Measurements from ENCODE around the gene MARK2.
A peak's percentile ranks its signal among the peaks of the same experiment; 100 is the strongest.

Gene MARK2

DNA sequence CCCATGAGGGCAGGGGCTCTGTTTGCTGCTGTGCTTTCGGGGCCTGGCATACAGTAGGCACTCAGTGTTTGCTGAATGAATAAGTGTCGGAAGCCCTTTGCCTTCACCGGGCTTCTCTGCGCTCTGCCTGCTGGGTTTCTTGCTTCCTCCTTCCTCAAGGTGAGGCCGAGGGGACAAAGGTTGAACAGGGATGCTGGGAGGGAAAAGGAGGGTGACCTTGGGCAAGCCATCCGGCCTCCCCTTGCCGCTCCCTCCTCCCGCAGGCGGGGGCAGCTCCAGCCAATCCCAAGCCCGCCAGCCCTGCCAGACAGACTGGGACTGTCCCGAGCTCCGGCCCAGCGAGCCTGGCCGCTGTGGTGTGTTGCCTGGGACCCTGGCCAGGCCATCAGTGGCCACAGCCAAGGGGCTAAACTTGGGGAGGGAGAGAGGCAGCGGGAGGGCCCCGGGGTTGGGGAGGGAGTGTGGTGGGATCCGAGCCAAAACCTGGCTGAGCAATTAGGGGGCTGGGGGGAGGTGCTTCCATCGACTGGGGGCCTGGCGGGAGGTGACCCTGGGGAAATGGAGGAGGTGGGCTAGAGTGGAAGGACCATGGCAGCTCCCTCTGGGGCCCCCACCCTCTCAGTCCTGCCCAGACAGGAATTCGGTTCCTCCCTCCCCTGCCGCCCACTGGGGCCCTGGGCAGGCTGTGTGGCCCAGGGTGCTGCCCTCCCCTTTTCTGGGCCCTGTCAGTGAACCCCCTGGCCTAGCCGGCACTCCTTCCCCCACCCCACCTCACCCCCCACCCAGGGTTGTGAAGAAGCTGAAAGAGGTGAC lies 81.4 kb downstream of the MARK2 start:
- H3K36me3 ChIP-seq, result no peaks in the 10 kb centered on the region
- intact Hi-C loops (cut with DNase I; ENCODE audit: low total_unique reads), result no loop called here
- H3K27ac ChIP-seq, result peak overlapping the region; percentile 87 to 95
- peaks cover 0 to 54% (median 52%) of the 10 kb centered on the region in 4 donors for H3K4me1 ChIP-seq
- peak overlapping the region; percentile 40 to 50 for H3K4me3 ChIP-seq
- TF ChIP-seq, protein P1, sequence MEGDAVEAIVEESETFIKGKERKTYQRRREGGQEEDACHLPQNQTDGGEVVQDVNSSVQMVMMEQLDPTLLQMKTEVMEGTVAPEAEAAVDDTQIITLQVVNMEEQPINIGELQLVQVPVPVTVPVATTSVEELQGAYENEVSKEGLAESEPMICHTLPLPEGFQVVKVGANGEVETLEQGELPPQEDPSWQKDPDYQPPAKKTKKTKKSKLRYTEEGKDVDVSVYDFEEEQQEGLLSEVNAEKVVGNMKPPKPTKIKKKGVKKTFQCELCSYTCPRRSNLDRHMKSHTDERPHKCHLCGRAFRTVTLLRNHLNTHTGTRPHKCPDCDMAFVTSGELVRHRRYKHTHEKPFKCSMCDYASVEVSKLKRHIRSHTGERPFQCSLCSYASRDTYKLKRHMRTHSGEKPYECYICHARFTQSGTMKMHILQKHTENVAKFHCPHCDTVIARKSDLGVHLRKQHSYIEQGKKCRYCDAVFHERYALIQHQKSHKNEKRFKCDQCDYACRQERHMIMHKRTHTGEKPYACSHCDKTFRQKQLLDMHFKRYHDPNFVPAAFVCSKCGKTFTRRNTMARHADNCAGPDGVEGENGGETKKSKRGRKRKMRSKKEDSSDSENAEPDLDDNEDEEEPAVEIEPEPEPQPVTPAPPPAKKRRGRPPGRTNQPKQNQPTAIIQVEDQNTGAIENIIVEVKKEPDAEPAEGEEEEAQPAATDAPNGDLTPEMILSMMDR (IDR thresholded peaks at IDR 0.05), result no peak
- DNase-seq, result peak; percentile 61 to 94
- H3K27me3 ChIP-seq, result no peaks in the 10 kb centered on the region
- no peaks in the 10 kb centered on the region for H3K9me3 ChIP-seq

DNA sequence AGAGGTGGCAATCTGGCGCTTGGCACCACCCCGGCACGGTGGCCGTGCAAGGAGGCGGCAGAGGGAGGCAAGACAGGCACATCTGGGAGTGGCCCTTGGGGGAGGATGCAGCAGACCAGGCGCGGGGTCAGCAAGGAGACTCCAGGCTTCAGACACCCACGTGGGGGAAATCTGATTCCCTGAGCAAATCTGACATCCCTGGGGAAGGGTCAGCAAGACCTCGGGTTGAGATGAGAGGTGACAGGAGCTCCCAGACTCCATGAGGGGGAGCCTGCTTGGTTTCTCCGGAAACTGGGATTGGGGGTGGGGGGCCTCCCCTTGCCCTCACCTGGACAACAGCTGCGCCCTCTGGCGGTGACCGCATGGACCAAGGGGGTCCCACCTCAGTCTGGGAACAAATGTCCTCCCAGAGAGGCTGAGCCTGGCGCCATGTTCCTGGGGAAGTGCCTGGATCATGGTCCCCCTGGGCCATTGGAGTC lies 82.1 kb downstream of the MARK2 start:
- no peak overlapping the region for H3K4me3 ChIP-seq
- no peaks in the 10 kb centered on the region for H3K27me3 ChIP-seq
- intact Hi-C loops (cut with DNase I; ENCODE audit: low total_unique reads), result no loop called here
- TF ChIP-seq, protein P1 (IDR thresholded peaks at IDR 0.05), result no peak
- no peak for DNase-seq
- H3K36me3 ChIP-seq, result no peaks in the 10 kb centered on the region
- H3K27ac ChIP-seq, result peak overlapping the region; percentile 87 to 95
- no peaks in the 10 kb centered on the region for H3K9me3 ChIP-seq
- H3K4me1 ChIP-seq, result peaks cover 0 to 48% (median 47%) of the 10 kb centered on the region in 4 donors

DNA sequence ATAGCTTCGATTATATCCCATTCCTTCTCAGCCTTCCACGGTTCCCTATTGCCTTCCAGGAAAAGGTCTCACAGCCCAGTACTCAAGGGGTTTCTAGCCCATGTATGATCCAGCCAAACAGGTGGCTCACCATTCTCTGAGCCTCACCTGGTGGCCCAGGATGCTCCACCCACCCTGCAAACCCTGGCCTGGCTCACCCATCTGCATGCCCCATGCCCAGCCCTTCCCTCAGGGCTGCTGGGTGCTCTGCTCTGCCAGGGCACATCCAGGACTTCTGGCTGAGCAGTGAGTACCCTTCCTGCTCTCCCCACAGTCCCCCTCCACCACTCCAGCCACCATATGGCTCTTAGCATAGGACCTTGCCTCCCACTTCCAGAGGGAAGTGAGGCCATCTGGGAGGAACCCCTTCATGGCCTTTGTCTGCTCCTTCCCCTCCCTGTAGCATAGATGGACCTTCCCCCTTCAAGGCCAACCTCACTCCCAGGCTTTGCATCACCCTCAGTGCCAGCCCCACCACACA lies 83.8 kb downstream of the MARK2 start:
- no peak overlapping the region for H3K4me3 ChIP-seq
- H3K27me3 ChIP-seq, result no peaks in the 10 kb centered on the region
- TF ChIP-seq, protein P1 (IDR thresholded peaks at IDR 0.05), result no peak
- H3K4me1 ChIP-seq, result peaks cover 0 to 33% (median 32%) of the 10 kb centered on the region in 4 donors
- H3K36me3 ChIP-seq, result no peaks in the 10 kb centered on the region
- no peaks in the 10 kb centered on the region for H3K9me3 ChIP-seq
- DNase-seq, result no peak
- H3K27ac ChIP-seq, result no peak overlapping the region
- intact Hi-C loops (cut with DNase I; ENCODE audit: low total_unique reads), result no loop called here

DNA sequence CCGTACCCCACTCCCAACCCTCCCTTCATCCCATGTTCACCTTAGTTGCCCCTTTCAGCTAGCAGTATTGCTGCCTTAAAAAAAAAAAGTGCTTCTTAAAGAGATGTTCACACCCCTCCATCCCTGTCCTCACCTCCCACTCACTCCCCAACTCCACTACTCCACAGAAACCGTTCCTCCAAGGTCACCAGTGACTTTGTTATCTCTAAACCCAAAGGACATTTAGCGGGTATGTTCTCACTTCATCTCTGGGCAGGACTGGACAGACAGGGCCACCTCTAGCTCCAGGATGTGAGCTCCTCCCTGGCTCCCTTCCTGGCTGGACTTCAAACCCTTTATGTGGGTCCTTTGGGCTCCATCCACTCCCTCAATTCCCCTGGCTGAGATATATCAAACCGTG lies 84.4 kb downstream of the MARK2 start:
- Histone ChIP-seq H3K36me3 (no peaks in the 10 kb centered on the region), H3K27me3 (no peaks in the 10 kb centered on the region), H3K27ac (no peak overlapping the region), H3K9me3 (no peaks in the 10 kb centered on the region), H3K4me3 (no peak overlapping the region), H3K4me1 (peaks cover 0 to 27% (median 26%) of the 10 kb centered on the region in 4 donors)
- DNase-seq, result no peak
- TF ChIP-seq, protein P1 (IDR thresholded peaks at IDR 0.05), result no peak
- intact Hi-C loops (cut with DNase I; ENCODE audit: low total_unique reads), result no loop called here

DNA sequence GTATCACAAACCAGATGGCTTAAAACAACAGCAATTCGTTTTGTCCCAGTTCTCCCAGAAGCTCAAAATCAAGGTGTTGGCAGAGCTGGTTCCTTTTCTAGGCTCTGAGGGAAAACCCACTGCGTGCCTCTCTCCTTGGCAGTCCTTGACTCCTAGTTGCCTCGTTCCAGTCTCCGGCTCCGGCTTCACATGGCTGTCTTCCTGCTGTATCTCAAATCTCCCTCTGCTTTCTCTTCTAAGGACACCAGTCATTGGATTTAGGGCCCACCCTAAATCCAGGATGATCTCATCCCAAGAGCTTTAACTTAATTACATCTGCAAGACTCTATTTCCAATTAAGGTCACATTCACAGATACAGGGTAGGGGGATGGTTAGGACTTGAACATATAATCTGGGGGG lies 90.7 kb downstream of the MARK2 start:
- Histone ChIP-seq H3K9me3 (no peaks in the 10 kb centered on the region), H3K27me3 (no peaks in the 10 kb centered on the region), H3K36me3 (no peaks in the 10 kb centered on the region), H3K4me3 (no peak overlapping the region), H3K4me1 (peaks cover 0 to 9% (median 1%) of the 10 kb centered on the region in 4 donors), H3K27ac (no peak overlapping the region)
- TF ChIP-seq, protein P1 (IDR thresholded peaks at IDR 0.05), result no peak
- intact Hi-C loops (cut with DNase I; ENCODE audit: low total_unique reads), result no loop called here
- no peak for DNase-seq

All from tibial artery (tissue), 4 donors.